Measurements from ENCODE around the gene PSTPIP1.

GRCh38 chr15:77039848-77040247 lies 44.9 kb downstream of the PSTPIP1 start:
- no peak for TF ChIP-seq ZNF780A (CRISPR knock-in tag; IDR thresholded peaks at IDR 0.05)
- TF ChIP-seq SAP30 (IDR thresholded peaks at IDR 0.05; ENCODE audit: borderline replicate concordance, insufficient read depth, low read depth, low read length, poor library complexity, severe bottlenecking): no peak
- TF ChIP-seq, protein P1, sequence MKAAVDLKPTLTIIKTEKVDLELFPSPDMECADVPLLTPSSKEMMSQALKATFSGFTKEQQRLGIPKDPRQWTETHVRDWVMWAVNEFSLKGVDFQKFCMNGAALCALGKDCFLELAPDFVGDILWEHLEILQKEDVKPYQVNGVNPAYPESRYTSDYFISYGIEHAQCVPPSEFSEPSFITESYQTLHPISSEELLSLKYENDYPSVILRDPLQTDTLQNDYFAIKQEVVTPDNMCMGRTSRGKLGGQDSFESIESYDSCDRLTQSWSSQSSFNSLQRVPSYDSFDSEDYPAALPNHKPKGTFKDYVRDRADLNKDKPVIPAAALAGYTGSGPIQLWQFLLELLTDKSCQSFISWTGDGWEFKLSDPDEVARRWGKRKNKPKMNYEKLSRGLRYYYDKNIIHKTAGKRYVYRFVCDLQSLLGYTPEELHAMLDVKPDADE (conservative IDR thresholded peaks at IDR 0.05; ENCODE audit: control insufficient read depth, low read depth, low read length): no peak
- TF ChIP-seq GTF2F1 (IDR thresholded peaks at IDR 0.05; ENCODE audit: low read depth, low read length): no peak
- TF ChIP-seq HDAC3 (IDR thresholded peaks at IDR 0.05; ENCODE audit: borderline replicate concordance, partially characterized antibody): no peak

Data from K562 (cell line).